CD1c-positive myeloid dendritic cell (primary cell): ENCODE data around the gene GPC5.
"Not testable (repeated sequence)": the region's sequence is repeated elsewhere in the genome, so short reads cannot be mapped to it uniquely, and the experiment has no call there.

Experiments
- DNase-seq: peaks from one replicate; pipeline ENCODE4 v3.0.0-alpha.2; 2016; ENCODE audit errors: extremely low spot score

The GPC5 gene

DNA sequence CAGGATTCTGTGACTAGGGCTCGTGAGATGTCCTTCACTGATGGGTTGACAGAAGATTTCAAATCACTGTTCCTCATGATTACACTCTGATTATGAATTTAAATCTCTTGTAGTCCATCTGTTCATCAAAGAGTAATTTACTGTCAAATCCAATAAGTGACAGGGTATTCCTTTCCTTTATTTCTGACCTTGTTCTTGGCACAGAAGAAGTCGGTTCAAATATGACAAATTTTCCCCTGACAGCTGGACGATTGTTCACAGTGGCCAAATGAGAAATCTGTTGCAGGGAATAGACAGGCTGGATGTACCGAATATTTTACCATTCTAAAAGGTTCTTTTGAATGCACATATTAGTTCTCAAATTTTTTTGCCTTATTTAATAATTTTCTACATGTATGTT lies 1060.9 kb downstream of the GPC5 start:
- no peak for DNase-seq

DNA sequence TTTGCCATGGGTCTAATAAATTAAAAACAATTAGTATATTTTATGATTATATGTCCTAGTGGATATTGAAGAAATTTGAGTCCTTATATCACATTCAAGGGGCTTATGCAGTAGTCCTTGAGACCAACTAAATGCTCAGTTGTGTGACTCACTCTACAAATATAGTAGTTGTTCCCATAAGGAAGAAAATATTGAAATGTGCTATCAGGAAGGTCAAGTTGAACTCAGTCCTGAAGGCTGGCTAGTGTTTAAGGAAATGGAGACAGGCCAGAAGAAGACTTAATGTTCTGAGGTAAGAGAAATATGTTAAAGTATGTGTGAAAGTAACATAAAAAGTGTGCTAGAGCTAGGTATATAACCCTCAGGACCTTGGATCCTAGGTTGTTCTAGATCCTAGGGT lies 1062.1 kb downstream of the GPC5 start:
- DNase-seq, result no peak

DNA sequence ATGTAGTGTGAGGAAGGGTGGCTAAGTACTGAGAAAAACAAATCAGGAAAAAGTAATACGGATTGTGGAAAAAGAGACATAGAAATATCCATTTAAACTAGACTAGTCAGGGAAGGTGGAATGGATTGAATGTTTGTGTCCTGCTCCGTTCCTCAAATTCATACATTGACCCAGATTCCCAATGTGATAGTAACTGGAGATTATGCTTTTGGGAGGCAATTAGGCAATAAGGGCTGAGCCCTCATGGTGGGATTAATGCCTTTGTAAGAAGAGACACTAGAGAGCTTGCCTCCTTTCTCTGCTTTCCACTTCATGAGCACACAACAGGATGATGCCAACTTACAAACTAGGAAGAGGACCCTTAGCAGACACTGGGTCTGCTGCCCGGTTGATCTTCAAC lies 1063.0 kb downstream of the GPC5 start:
- no peak for DNase-seq

DNA sequence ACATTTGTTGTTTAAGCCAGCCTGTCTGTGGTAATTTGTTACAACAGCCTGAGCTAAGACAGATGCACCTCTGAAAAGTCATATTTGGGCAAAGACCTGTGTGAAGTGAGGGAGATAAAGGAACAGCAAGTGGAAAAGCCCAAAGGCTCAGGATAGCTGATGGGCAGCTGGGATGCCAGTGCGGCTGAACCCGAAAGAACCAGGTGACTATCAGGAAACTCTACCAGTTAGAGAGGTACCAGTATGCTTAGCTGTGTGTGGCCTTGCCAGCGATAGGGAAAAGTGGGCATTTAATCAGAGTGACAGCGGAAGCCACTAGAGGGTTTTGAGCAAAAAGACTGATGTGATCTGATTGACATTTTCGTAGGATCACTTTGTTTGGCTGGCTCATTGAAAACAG lies 1063.4 kb downstream of the GPC5 start:
- DNase-seq, result no peak

DNA sequence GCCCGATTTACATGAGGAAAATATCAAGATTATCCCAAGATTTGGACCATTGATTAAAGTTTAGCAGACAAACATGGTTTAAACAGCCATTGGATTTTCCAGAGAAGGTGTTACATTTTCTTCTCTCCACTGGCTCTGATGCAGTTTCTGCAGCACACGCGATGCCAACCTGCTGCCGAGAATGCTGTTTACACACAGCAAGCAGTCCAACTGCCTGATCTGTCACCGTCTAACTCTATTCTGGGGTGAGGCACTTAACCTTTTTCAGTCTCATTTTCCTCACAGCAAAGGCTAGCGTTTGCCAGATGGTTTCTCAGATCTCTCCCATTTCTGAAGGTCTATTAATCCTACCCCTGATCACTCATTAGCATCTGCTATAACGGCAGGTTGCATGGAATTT lies 1064.7 kb downstream of the GPC5 start:
- DNase-seq, result no peak

DNA sequence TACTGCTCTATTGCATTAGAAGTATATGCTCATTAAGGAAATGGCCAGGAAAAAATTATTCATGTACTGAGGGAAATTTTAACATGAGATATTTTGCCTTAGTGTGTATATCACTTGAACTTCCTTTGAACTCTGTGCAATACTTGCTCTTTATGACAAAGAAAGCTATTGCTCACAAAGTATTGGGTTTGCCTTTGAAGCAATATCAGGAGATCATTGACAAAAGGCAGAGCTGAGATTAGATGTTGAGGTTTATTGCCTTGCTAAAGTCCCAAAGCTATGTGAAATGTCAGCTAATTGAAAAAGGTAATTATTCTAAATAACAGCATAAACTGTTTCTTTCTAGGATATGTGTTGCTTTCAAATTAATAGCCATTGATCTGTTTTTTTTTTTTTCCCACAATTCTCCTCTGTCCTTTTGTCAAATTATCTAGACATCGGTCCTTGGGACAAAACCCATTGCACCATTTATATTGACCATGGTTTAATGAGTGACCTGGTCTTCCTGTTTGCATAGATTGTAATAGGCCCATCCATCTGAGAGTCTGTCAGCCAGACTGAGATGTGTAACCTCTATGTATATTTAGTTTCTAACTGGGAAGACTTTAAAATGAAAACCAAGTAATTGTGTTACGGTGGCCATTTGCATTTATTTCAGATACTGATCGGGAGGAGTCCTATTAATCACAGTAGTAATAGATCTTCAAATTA lies 1075.5 kb downstream of the GPC5 start:
- DNase-seq, result no peak

DNA sequence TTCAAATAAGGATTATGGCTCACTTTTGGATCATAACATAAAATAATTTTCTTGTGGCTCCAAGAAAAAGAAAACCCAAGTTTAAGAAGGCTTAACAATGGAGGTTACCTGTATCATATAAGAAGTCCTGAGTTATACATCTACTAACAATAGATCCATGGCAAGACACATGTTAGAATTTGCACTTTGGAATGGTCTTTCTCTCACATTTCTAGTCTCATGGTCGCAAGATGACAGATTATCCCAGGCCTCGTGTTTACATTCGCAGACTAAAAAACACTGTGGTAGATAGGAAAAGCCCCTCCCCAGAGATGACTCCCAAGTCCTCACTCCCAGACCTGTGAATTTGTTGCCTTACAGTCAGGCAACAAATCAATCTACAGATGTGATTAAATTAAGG lies 1082.0 kb downstream of the GPC5 start:
- no peak for DNase-seq

DNA sequence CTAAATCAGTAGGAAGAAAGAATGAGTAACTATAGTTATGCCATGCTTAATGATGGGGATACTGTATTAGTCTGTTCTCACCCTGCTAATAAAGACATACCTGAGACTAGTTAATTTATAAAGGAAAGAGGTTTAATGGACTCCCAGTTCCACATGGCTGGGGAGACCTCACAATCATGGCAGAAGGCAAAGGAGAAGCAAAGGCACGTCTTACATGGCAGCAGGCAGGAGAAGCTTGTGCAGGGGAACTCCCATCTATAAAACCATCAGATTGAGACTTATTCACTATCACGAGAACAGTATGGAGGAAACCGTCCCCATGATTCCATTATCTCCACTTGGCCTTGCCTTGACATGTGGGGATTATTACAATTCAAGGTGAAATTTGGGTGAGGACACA lies 1084.4 kb downstream of the GPC5 start:
- DNase-seq, result not testable (repeated sequence)

DNA sequence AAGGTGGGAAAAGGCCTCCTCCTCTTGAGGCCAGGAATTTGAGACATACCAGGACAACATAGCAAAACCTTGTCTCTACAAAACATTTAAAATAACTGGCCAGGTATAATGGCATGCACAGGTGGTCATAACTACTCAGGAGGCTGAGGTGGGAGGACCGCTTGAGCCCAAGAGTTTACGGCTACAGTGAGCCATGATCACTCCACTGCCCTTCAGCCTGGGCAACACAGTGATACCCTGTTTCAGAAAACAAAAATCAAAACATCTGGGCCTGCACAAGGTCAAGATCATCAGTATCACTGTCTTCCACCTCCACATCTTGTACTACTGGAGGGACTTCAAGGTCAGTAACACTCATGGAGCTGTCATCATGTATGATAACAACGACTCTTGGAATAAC lies 1085.5 kb downstream of the GPC5 start:
- DNase-seq, result no peak

DNA sequence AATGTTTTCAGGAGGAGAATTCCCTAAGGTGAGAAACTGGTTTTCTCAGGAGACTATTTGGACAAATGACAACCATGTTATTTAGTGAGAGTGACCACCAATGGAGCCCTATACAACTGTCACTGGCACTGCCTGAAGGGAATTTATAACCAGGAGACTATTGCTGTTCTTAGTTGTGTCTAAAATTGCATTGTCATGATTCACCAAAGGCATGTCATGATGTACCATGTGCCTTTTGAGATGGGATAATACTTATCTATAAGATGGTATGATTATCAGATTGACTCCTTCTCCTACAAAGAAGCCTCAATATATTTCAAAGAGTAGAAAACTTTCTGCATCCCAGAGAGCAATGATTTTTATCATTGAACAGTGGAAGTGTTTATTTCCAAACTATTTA lies 1088.8 kb downstream of the GPC5 start:
- no peak for DNase-seq

DNA sequence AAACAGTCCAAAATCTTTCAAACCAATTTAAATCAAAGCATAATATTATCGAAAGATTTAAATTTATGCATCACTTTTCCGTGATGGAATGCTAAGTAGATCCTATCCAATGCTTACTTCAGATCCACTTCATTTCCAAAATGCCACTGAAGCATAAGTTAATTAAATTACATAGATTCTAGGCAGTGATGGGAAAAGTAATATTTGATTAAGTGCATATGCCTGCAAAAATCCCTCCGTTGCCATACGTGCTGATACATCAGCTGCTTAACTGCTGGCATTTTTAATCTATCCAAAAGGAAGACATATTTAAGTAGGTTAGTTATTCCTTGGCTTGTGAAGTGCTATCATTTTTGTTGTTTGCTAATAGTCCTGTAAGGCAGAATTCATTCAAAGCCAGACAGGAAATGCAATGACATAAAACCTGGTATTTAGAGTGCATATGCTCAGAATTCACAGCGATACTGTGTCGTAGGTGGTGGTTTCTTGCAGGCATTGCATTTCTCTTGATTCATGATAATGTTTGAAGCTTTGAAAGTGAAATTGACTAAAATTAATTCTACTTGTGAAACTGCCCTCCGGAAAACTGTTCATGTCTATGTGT lies 1089.9 kb downstream of the GPC5 start:
- no peak for DNase-seq

DNA sequence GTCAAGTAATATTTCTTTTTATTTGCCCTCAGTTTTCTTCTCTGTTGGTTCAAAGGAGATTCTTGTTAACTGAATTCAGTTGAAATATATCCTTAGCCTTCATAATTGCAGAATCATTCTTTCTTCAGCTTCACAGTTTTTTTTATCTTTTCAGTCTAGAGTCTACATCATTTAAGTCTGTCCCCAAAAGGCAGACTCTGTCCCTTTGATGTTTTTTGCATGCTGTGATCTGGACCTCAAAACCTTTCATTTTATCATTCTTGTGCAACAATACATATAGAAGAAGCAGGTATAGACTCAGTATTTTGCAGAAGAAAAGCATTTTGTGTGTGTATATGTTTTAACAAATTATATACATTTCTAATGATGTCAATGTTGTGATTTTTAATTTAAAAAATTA lies 1093.4 kb downstream of the GPC5 start:
- DNase-seq, result no peak

DNA sequence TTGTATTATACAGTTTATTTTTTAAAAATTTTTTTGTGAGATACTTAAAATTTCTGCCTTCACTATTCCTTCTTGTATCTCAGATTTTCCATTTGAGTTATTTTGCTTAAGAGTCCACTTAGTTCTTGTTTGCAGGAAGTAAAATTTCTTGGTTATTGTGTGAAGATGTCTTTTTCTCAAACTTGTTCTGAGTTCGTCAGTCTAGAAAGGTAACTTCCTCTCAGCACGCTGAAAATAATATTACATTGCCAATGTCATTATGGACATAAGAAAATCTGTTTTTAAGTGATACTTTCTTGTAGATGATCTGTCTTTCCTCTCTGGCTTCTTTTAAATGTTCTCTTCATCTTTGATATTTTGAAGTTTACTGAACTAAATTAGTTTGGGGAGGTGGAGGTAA lies 1096.5 kb downstream of the GPC5 start:
- no peak for DNase-seq

DNA sequence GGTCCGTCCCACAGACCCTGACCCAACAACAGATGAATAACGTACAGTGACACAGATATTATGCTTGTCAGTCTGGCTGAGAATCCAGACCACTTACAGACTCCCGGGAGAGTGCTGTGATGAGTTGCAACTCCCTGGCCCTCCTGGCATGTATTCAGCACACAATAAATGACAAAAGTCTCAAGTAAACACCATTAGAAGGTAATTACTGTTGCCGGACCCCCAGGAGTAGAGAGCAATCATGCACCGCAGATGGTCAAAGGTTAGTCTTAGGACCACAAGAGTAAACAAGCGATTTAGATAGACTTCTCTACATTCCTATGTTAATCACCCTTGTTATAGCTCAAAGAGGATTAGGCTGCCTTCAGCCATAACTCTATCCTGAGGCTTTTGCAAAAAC lies 1101.8 kb downstream of the GPC5 start:
- DNase-seq, result no peak

DNA sequence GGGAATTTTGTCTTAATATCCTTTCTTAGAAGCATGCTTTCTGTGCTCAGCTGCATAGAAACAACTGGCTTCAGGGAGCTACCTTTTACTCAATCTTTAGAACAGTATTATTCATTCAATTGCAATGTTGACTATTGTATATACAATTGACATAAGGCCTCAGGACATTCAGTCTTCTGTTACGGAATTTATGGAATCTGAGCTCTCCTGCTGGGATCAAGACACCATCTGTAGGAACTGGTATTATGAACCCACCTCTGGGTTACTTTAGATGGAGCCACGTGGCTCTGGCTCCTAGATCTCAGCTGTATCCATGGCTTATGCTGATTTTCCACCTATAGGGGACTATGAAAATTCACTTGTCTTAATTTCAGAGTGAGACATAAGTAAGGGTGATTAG lies 1112.0 kb downstream of the GPC5 start:
- DNase-seq, result no peak

DNA sequence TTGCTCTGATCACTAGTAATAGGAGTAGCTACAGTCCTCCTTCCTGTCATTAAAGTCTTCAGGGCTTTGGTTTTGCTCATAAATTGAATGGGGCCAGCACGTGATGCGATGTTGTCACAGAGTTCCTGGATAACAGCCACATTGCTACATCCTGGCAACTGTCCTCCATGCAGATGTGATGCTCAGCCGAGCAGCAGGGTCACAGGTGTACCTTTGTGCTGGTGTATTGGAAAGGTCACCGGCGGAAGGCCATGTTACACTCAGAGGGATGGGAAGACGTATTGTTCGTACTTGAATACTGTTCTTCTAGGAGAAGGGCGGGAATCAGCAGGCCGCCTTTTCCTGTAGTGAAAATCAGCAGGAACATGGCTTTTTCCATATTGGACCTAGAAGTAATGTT lies 1114.4 kb downstream of the GPC5 start:
- no peak for DNase-seq

DNA sequence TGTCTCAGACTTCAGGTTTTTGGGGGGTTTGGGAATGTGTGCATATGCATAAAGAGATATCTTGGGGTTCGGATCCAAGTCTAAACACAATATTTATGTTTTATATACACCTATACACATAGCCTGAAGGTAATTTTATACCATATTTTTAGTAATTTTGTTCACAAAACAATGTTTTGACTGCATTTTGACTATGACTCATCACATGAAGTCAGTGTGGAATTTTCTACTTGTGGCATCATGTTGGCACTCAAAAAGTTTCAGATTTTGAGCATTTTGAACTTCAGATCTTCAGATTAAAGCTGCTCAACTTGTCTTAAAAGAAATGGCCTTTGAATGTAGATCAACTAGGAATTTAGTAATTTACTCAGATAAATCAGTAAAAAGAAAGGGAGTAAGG lies 1115.3 kb downstream of the GPC5 start:
- DNase-seq, result no peak

DNA sequence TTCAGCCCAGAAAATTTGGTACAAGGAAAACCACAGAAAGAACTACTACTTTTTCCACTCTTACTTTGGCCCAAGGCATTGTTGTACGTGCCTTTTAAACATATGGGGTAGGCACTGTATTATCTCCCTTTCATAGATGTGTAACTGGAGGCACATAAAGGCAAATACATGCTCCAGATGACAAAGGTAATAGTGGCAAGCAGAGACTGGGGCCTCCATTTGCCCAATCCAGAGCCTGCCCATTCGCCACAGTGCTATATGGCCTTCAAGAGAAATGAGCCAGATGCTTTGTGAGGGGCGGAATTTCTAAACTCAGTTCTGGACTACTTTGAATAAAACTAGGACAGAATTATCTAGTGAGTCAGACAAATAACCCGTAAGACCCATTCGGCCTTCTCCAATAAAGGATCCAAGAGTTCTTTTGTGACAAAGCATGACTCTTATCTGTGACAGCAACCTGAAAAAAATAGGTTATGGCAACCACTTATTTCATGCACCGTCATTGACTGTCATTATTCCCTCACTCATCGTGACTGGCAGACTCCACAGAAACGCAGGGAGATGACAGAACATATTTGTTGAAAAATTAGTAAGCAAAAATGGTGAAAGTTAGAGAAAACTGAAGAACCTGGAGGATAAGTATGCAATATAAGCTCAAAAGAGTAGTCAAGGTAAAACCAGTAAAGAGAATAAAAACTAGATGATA lies 1116.2 kb downstream of the GPC5 start:
- DNase-seq, result no peak

DNA sequence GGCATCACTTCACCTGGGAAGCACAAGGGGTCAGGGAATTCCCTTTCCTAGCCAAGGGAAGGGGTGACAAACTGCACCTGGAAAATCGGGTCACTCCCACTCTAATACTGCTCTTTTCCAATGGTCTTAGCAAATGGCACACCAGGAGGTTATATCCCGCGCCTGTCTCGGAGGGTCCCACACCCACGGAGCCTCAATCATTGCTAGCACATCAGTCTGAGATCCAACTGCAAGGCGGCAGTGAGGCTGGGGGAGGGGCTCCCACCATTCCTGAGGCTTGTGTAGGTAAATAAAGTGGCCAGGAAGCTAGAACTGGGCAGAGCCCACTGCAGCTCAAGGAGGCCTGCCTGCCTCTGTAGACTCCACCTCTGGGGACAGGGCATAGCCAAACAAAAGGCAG lies 1118.5 kb downstream of the GPC5 start:
- DNase-seq, result not testable (repeated sequence)

DNA sequence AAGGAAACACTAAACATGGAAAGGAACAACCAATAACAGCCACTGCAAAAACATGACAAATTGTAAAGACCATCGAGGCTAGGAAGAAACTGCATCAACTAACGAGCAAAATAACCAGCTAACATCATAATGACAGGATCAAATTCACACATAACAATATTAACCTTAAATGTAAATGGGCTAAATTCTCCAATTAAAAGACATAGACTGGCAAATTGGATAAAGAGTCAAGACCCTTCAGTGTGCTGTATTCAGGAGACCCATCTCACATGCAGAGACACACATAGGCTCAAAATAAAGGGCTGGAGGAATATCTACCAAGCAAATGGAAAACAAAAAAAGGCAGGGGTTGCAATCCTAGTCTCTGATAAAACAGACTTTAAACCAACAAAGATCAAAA lies 1120.2 kb downstream of the GPC5 start:
- DNase-seq, result not testable (repeated sequence)

DNA sequence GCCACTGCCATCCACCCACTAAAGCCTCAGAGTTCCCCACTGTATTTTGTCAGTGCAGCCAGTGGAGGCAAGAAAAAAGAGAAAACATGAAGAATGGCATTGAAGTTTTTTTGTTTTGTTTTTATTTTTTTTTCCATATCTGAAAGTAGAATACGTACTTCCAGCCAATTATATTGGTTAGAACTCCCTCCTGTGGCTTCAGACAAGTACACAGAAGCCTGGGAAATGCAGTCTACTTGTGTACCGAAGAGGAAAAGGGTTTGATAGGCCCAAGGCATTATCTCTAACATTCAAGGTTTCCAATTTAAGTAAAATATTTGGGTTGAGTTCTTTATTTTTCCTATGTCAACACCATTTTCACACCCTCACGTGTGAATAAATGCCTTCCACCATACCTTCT lies 1131.9 kb downstream of the GPC5 start:
- no peak for DNase-seq

DNA sequence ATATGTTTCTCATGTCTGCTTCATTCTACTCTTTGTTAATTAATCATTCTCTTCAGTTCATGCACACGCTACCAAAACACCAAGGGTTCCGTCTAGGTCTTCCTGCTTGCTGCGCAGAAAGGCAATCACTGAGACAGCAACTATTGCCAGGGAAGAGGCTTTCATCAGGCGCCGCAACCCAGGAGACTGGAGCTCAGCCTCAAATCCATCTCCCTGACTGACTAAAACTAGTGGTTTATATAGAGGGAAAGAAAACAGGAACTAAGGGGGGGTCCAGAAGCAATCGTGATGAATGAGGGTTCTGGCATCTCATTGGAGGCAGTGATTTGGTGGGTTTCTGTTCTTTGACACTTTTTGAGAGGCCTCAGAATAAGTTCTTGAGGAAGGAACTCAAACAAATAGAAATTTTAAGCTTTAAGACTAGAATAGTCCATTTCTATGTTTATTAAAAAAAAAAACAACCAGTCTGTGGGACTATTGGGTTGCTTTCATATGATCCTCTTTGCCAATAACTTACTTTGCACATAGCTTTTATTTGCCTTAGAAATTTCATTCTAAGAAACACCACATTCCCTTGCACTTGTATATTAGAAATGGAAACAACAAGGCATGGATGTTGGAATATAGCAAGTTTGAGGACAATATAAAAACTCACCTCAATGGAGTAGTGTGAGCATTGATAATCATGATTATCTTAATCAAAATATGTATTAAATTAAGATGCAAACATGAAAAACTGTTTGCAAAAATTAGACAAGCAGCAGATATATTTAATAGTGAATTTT lies 1137.0 kb downstream of the GPC5 start:
- no peak for DNase-seq

DNA sequence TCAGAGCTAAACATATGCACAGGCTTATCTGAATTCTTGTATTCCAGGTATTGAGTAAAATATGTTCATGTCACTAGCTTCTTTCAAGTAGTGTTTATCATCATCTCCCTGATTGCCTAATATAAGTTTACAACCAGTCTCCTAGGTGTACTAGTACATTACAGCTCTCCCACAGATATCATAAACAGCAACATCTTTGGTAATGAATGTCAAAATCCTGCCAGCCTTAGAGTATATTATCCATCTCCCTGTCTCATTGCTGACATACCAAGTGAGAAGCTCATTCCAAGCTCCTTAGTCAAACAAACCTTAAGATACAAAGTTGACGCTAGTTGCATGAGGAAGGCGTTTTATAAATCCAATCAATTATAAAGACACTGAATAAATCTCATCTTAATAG lies 1139.0 kb downstream of the GPC5 start:
- no peak for DNase-seq
